Measurements from ENCODE around the gene CHCHD3. TPM values are rescaled to one million over a fixed set of nuclear protein-coding genes. Genes with fewer than 3 reads are reported as not detected.

CHCHD3 gene
- total RNA-seq, 1 experiment from 2014 or later, result 114 TPM

- no peak for TF ChIP-seq JUN (CRISPR knock-in tag; IDR thresholded peaks at IDR 0.05)
Measured at GRCh38 chr7:132941428-132941827, 140.5 kb downstream of the CHCHD3 start (continued).

GRCh38 chr7:132940084-132940483 is 141.8 kb downstream of the CHCHD3 start:
- Mint-ChIP-seq H3K9me3 (peaks cover 10% of the 10 kb centered on the region), H3K27ac (no peak overlapping the region; the same call in 1 of the 2 replicates), H3K4me3 (no peak overlapping the region), H3K36me3 (peaks cover 4% of the 10 kb centered on the region; the same call in 1 of the 2 replicates), H3K27me3 (ENCODE audit: low read depth) (no peaks in the 10 kb centered on the region), H3K4me1 (peaks cover 15% of the 10 kb centered on the region)
- no peak for DNase-seq (ENCODE audit: low spot score)
- ChIA-PET CTCF (no interaction called here), POLR2A (no interaction called here)
- TF ChIP-seq ZNF121 (CRISPR knock-in tag; IDR thresholded peaks at IDR 0.05), result no peak
- TF ChIP-seq OVOL2 (CRISPR knock-in tag; IDR thresholded peaks at IDR 0.05; ENCODE audit: borderline replicate concordance), result no peak
- TF ChIP-seq HMGXB4 (CRISPR knock-in tag; IDR thresholded peaks at IDR 0.05), result no peak
- no peak for TF ChIP-seq CTCF (IDR thresholded peaks at IDR 0.05)
- no peak for TF ChIP-seq FOXP1 (CRISPR knock-in tag; IDR thresholded peaks at IDR 0.05; ENCODE audit: borderline replicate concordance)
- TF ChIP-seq IRF2 (CRISPR knock-in tag; IDR thresholded peaks at IDR 0.05; ENCODE audit: borderline replicate concordance, low read depth), result no peak
- no peak for TF ChIP-seq ZNF396 (CRISPR knock-in tag; IDR thresholded peaks at IDR 0.05; ENCODE audit: borderline replicate concordance)
- TF ChIP-seq E2F1 (CRISPR knock-in tag; IDR thresholded peaks at IDR 0.05), result no peak
- no peak for TF ChIP-seq CREB1 (CRISPR knock-in tag; IDR thresholded peaks at IDR 0.05)
- no peak for TF ChIP-seq MXD4 (CRISPR knock-in tag; IDR thresholded peaks at IDR 0.05; ENCODE audit: borderline replicate concordance)
- ATAC-seq, result no peak

- ATAC-seq (no peak), DNase-seq (ENCODE audit: low spot score) (no peak)
- CTCF ChIA-PET, result no interaction called here
- H3K27me3 Mint-ChIP-seq (ENCODE audit: low read depth), result no peaks in the 10 kb centered on the region
- POLR2A ChIA-PET, result no interaction called here
- H3K4me1 Mint-ChIP-seq, result peaks cover 15% of the 10 kb centered on the region
- H3K27ac Mint-ChIP-seq, result no peak overlapping the region; the same call in 1 of the 2 replicates
- H3K36me3 Mint-ChIP-seq, result peaks cover 4% of the 10 kb centered on the region; the same call in 1 of the 2 replicates
- H3K4me3 Mint-ChIP-seq, result no peak overlapping the region
- H3K9me3 Mint-ChIP-seq, result peaks cover 10% of the 10 kb centered on the region
- TF ChIP-seq RORB (CRISPR knock-in tag; IDR thresholded peaks at IDR 0.05) (no peak), MAX (CRISPR knock-in tag; IDR thresholded peaks at IDR 0.05) (no peak), ELF4 (CRISPR knock-in tag; IDR thresholded peaks at IDR 0.05; ENCODE audit: low read depth) (no peak), JUN (CRISPR knock-in tag; IDR thresholded peaks at IDR 0.05) (no peak), USF2 (CRISPR knock-in tag; IDR thresholded peaks at IDR 0.05) (no peak), SMAD4 (CRISPR knock-in tag; IDR thresholded peaks at IDR 0.05) (no peak), STAT6 (CRISPR knock-in tag; conservative IDR thresholded peaks at IDR 0.05; ENCODE audit: low read depth) (no peak), SOX15 (CRISPR knock-in tag; IDR thresholded peaks at IDR 0.05) (no peak), CDX4 (CRISPR knock-in tag; IDR thresholded peaks at IDR 0.05; ENCODE audit: borderline replicate concordance) (no peak), ATF2 (CRISPR knock-in tag; IDR thresholded peaks at IDR 0.05; ENCODE audit: borderline replicate concordance, low read depth) (no peak), PREB (CRISPR knock-in tag; IDR thresholded peaks at IDR 0.05; ENCODE audit: borderline replicate concordance) (no peak)
Measured at GRCh38 chr7:132939495-132939894, 142.4 kb downstream of the CHCHD3 start.

Data from WTC11 (cell line).